H9 (cell line): ENCODE data around the gene UNC5A. TPM values are rescaled to one million over a fixed set of nuclear protein-coding genes. Genes with fewer than 3 reads are reported as not detected.
A peak's percentile ranks its signal among the peaks of the same experiment; 100 is the strongest.

Experiments used
- DNase-seq: peaks from one replicate; pipeline ENCODE4 v3.0.0-alpha.2; 2017
- H2AFZ ChIP-seq: one replicate; pipeline ENCODE4 v1.6.1; 2013; ENCODE audit warnings: mild to moderate bottlenecking, low read length, control low read depth, moderate library complexity
- H2AK5ac ChIP-seq: 2 replicates; pipeline ENCODE4 v1.6.1; 2013; ENCODE audit warnings: low read length, control low read depth, mixed read lengths; ENCODE audit not compliant: insufficient read length
- H2BK120ac ChIP-seq: one replicate; pipeline ENCODE4 v1.6.1; 2013; ENCODE audit warnings: low read depth, mild to moderate bottlenecking, low read length, control low read depth, inconsistent platforms; ENCODE audit not compliant: poor library complexity, severe bottlenecking
- H2BK12ac ChIP-seq: 2 replicates; pipeline ENCODE4 v1.6.1; 2013; ENCODE audit warnings: low read length, control low read depth, mixed read lengths, low read depth; ENCODE audit not compliant: insufficient read length
- H2BK15ac ChIP-seq: 2 replicates; pipeline ENCODE4 v1.6.1; 2013; ENCODE audit warnings: low read depth, low read length, control low read depth
- H2BK20ac ChIP-seq: one replicate; pipeline ENCODE4 v1.6.1; 2013; ENCODE audit warnings: low read depth, mild to moderate bottlenecking, low read length, control low read depth, inconsistent platforms; ENCODE audit not compliant: poor library complexity, severe bottlenecking
- H2BK5ac ChIP-seq: 2 replicates; pipeline ENCODE4 v1.6.1; 2013; ENCODE audit warnings: low read length, control low read depth, mixed read lengths; ENCODE audit not compliant: insufficient read length
- H3K14ac ChIP-seq: 2 replicates; pipeline ENCODE4 v1.6.1; 2013; ENCODE audit warnings: low read length, control low read depth; ENCODE audit not compliant: insufficient read depth
- H3K18ac ChIP-seq: 2 replicates; pipeline ENCODE4 v1.6.1; 2013; ENCODE audit warnings: low read depth, mild to moderate bottlenecking, mixed read lengths, low read length, control low read depth; ENCODE audit not compliant: insufficient read length
- H3K23ac ChIP-seq: 2 replicates; pipeline ENCODE4 v1.6.1; 2013; ENCODE audit warnings: low read length, control low read depth, mixed read lengths, low read depth; ENCODE audit not compliant: insufficient read length
- H3K23me2 ChIP-seq: 2 replicates; pipeline ENCODE4 v1.6.1; 2013; ENCODE audit warnings: low read depth, mild to moderate bottlenecking, mixed read lengths, low read length, control low read depth; ENCODE audit not compliant: insufficient read length, poor library complexity, severe bottlenecking
- H3K27ac ChIP-seq: 2 replicates; pipeline ENCODE4 v1.5.1; 2013; ENCODE audit warnings: low read length, control low read depth, mixed read lengths, low read depth; ENCODE audit not compliant: insufficient read length
- H3K27me3 ChIP-seq: 2 replicates; pipeline ENCODE4 v1.6.1; 2013; ENCODE audit warnings: low read length, control low read depth, inconsistent platforms; ENCODE audit not compliant: insufficient read depth
- H3K4ac ChIP-seq: 2 replicates; pipeline ENCODE4 v1.6.1; 2013; ENCODE audit warnings: low read depth, mild to moderate bottlenecking, control low read depth, inconsistent platforms, low read length, moderate library complexity
- H3K4me1 ChIP-seq: 2 replicates; pipeline ENCODE4 v1.6.1; 2013; ENCODE audit warnings: low read length, control low read depth, inconsistent platforms; ENCODE audit not compliant: insufficient read depth
- H3K4me2 ChIP-seq: 2 replicates; pipeline ENCODE4 v1.6.1; 2013; ENCODE audit warnings: low read length, control low read depth, mixed read lengths; ENCODE audit not compliant: insufficient read length, insufficient read depth
- H3K56ac ChIP-seq: 2 replicates; pipeline ENCODE4 v1.6.1; 2013; ENCODE audit warnings: low read depth, mild to moderate bottlenecking, mixed read lengths, low read length, control low read depth; ENCODE audit not compliant: insufficient read length
- H3K79me1 ChIP-seq: 2 replicates; pipeline ENCODE4 v1.6.1; 2013; ENCODE audit warnings: low read depth, mild to moderate bottlenecking, moderate library complexity, low read length, control low read depth, inconsistent platforms; ENCODE audit not compliant: insufficient read depth, poor library complexity, severe bottlenecking
- H3K79me2 ChIP-seq: 2 replicates; pipeline ENCODE4 v1.6.1; 2013; ENCODE audit warnings: low read length, control low read depth, inconsistent platforms; ENCODE audit not compliant: insufficient read depth
- H3K9ac ChIP-seq: 2 replicates; pipeline ENCODE4 v1.6.1; 2013; ENCODE audit warnings: low read length, control low read depth, mixed read lengths; ENCODE audit not compliant: insufficient read length; ENCODE audit errors: extremely low read depth
- H3K9me3 ChIP-seq: one replicate; pipeline ENCODE4 v1.6.1; 2013; ENCODE audit warnings: low read depth, low read length, inconsistent platforms; ENCODE audit not compliant: control insufficient read depth
- H3T11ph ChIP-seq: one replicate; pipeline ENCODE4 v1.6.1; 2013; ENCODE audit warnings: mild to moderate bottlenecking, low read length, control low read depth, inconsistent platforms
- H4K20me1 ChIP-seq: one replicate; pipeline ENCODE4 v1.6.1; 2013; ENCODE audit not compliant: control insufficient read depth, insufficient read length, insufficient read depth
- H4K5ac ChIP-seq: 2 replicates; pipeline ENCODE4 v1.6.1; 2013; ENCODE audit warnings: low read depth, mild to moderate bottlenecking, mixed read lengths, low read length, control low read depth; ENCODE audit not compliant: insufficient read length
- H4K8ac ChIP-seq: replicated peaks from 2 replicates; pipeline ENCODE4 v1.6.1; 2013; ENCODE audit warnings: low read length, control low read depth, mixed read lengths, low read depth; ENCODE audit not compliant: insufficient read length
- H4K91ac ChIP-seq: 2 replicates; pipeline ENCODE4 v1.6.1; 2013; ENCODE audit warnings: low read depth, mild to moderate bottlenecking, moderate library complexity, mixed read lengths, low read length, control low read depth; ENCODE audit not compliant: insufficient read length
- H3K27ac Mint-ChIP-seq, 3 experiments: 2 replicates in 2 of 3; 3 replicates in 1 of 3; pipeline ENCODE4 v1.8.0; 2020 to 2021; ENCODE audit warnings: mixed read lengths in 3 of 3, mild to moderate bottlenecking in 1 of 3, moderate library complexity in 1 of 3
- H3K27me3 Mint-ChIP-seq: 2 replicates; pipeline ENCODE4 v1.8.0; 2021; ENCODE audit warnings: low read depth, mild to moderate bottlenecking, moderate library complexity, mixed read lengths
- H3K36me3 Mint-ChIP-seq, 3 experiments: 2 replicates in 2 of 3; 3 replicates in 1 of 3; pipeline ENCODE4 v1.8.0; 2020 to 2021; ENCODE audit warnings: low read depth in 3 of 3, mixed read lengths in 3 of 3; ENCODE audit not compliant: insufficient read depth in 1 of 3
- H3K4me1 Mint-ChIP-seq, 2 experiments: 2 replicates each; pipeline ENCODE4 v1.8.0; 2020; ENCODE audit warnings: mixed read lengths in 2 of 2
- H3K4me3 Mint-ChIP-seq, 2 experiments: 2 replicates in 1 of 2; 3 replicates in 1 of 2; pipeline ENCODE4 v1.8.0; 2020 to 2021; ENCODE audit warnings: mild to moderate bottlenecking in 2 of 2, mixed read lengths in 2 of 2, moderate library complexity in 1 of 2
- H3K9me3 Mint-ChIP-seq, 2 experiments: 2 replicates in 1 of 2; 3 replicates in 1 of 2; pipeline ENCODE4 v1.8.0; 2020; ENCODE audit warnings: mild to moderate bottlenecking in 2 of 2, mixed read lengths in 2 of 2, moderate library complexity in 1 of 2
- CTCF ChIP-seq: fragments of 200-600 bp; sonication (generic); conservative IDR thresholded peaks from 3 replicates; pipeline ENCODE4 v1.8.0; 2021; ENCODE audit warnings: antibody characterized with exemption, mild to moderate bottlenecking
- WGBS: extraction: QIAGEN DNeasy Blood & Tissue Kit; methylation state at CpG from one replicate; pipeline ENCODE4 v1.1.7; 2013; ENCODE audit warnings: missing lambda C conversion rate, low lambda C conversion rate, mixed read lengths; ENCODE audit not compliant: insufficient read length; ENCODE audit errors: extremely low coverage; 5-methylcytosine and 5-hydroxymethylcytosine counted together
- total RNA-seq: library from RNA; stranded (reverse); gene quantifications from 2 replicates; pipeline ENCODE4 v1.2.1, GENCODE V29; 2021

Gene UNC5A
- total RNA-seq, 1 experiment from 2014 or later: 4.4 TPM

DNA sequence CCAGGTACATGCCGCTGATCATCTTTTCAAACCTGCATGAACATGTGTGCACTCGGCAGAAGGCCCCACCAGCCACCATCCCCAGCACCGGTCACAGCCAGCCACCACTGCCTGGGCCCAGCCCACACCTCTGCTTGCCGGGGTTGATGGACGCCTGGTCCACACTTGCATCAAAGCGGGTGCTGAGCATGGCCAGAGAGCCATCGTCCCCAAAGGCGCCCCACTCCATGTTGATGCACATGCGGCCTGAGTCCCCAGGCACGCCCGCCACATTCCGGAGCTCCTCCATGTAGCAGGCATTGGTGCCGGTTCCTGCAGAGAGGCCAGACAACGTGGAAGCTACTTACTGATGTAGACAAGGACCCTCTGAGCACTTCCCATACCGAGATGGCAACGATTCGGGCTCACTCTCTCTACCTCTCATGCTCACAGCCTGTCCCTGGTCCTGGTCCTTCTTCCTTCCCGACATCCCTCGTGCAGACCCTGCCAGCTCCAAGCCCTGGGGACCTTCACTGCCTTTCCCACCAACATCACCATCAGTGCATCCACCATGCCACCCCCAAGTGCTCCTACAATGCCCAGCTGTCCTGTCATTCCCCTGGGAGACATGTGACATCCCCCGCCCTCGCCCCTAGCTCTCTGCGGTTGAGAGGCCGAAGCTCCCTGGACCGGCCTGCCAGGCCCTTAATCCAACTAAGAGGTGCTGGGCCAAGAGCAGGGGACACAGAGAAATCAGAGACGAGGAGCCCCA lies 71.6 kb downstream of the UNC5A start:
- Histone ChIP-seq H3K56ac (no peak overlapping the region), H3K9ac (no peak overlapping the region), H3K4me2 (no peak overlapping the region), H2BK120ac (no peak overlapping the region), H3K4ac (no peak overlapping the region), H2BK12ac (no peak overlapping the region), H3K18ac (no peak overlapping the region), H2BK5ac (no peak overlapping the region), H3K79me2 (no peaks in the 10 kb centered on the region), H3K9me3 (no peaks in the 10 kb centered on the region), H2BK15ac (no peak overlapping the region), H2AFZ (no peak overlapping the region), H3K4me1 (no peaks in the 10 kb centered on the region), H3K79me1 (no peaks in the 10 kb centered on the region), H3K14ac (no peak overlapping the region), H4K8ac (no peak overlapping the region), H3K23ac (no peak overlapping the region), H3K27me3 (no peaks in the 10 kb centered on the region), H4K91ac (no peak overlapping the region), H3T11ph (no peak overlapping the region), H4K5ac (no peak overlapping the region), H3K27ac (no peak overlapping the region), H2AK5ac (no peak overlapping the region), H2BK20ac (no peak overlapping the region), H4K20me1 (no peaks in the 10 kb centered on the region), H3K23me2 (no peaks in the 10 kb centered on the region)
- H3K27me3 Mint-ChIP-seq: no peaks in the 10 kb centered on the region; the same call in 1 of the 2 replicates
- no peaks in the 10 kb centered on the region for H3K9me3 Mint-ChIP-seq
- no peak overlapping the region for H3K4me3 Mint-ChIP-seq
- no CpG with 5 or more reads among the region's 25 CpGs for WGBS
- H3K4me1 Mint-ChIP-seq: peaks cover 10 to 19% of the 10 kb centered on the region in 2 experiments
- no peak for TF ChIP-seq CTCF
- H3K27ac Mint-ChIP-seq: peak overlapping the region in 1 of 3 experiments; percentile 76; a peak in 3 of 7 replicates
- no peak for DNase-seq
- H3K36me3 Mint-ChIP-seq: no peaks in the 10 kb centered on the region; a peak in 1 of 7 replicates
